ENCODE measurements around the gene SPOCD1. TPM values are rescaled to one million over a fixed set of nuclear protein-coding genes. Genes with fewer than 3 reads are reported as not detected.

The SPOCD1 gene
- total and polyA plus RNA-seq, 5 donors: 0.09 to 0.25 (median 0.16) TPM; not detected in 1

DNA sequence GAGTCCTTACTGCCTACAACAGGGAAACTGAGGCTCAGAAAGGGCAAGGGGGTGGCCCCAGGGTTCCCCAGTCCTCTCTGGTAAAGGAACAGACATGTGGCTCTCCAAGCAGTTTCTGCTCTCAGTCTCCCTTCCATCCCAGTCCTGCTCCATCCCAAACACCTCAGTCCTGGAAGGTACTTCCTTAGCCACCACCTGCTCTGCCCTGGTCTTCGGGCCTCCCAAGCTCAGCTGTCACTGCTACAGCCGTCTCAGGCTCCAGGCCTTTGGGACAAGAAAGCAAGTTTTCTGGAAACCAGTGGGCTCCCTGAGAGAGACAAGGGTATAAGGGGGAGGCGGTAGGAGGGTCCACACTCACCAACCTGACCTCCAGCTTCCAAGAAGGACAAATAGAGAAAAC is 28.6 kb downstream of the SPOCD1 start:
- H3K4me1 ChIP-seq (ENCODE audit: control insufficient read depth, insufficient read depth, low read length): peaks cover 4% of the 10 kb centered on the region
- DNase-seq: no peak
- no peaks in the 10 kb centered on the region for H3K27me3 ChIP-seq (ENCODE audit: control insufficient read depth, insufficient read depth)
- H3K4me3 ChIP-seq (ENCODE audit: low read length): no peak overlapping the region
- ATAC-seq: no peak
- H3K27ac ChIP-seq (ENCODE audit: low read length): no peak overlapping the region
- WGBS: 83% methylated on average over 3 of the region's 3 CpGs
- no peaks in the 10 kb centered on the region for H3K9me3 ChIP-seq (ENCODE audit: control insufficient read depth, low read length)
- intact Hi-C loops (cut with DNase I): loop anchor here in 3 of 4 donors (5.0 to 10.0 kb wide), 4 partner anchors 72 to 222 kb away; no protein-coding TSS in a partner anchor

DNA sequence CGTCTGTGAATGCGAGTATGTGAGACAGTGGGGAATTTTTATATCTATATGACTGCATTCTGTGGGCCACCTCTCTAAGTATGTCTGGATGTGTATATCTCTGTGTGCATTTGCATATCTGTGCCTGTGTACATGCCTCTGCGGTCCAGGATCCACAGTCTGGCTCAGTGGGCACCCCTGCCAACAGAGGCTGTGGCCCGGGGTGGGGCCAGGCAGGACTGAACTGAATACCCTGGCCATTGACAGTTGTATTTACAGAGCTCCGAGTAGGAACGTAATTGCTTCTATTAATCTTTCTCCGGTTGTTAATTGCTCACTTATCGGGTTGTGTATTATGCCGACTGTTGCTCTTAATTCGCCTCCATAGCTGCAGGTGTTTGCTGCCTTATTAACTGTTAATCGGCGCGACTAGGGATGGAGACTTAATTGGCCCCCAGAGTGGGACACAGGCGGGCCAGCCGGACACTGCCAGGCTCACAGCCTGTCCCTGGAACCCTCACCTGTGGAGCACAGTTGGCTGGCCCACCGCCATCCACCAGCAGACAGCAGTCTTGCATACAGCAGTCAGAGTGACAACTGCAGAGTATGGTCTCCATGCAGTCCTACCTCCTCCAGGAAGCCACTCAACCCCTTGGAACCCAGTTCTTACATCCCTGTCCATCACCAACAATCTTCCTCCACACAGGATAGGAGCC is 29.3 kb downstream of the SPOCD1 start:
- H3K27me3 ChIP-seq (ENCODE audit: control insufficient read depth, insufficient read depth): no peaks in the 10 kb centered on the region
- no peak overlapping the region for H3K4me3 ChIP-seq (ENCODE audit: low read length)
- H3K9me3 ChIP-seq (ENCODE audit: control insufficient read depth, low read length): no peaks in the 10 kb centered on the region
- WGBS: 89% methylated on average over 16 of the region's 16 CpGs
- no peak overlapping the region for H3K27ac ChIP-seq (ENCODE audit: low read length)
- ATAC-seq: no peak
- H3K4me1 ChIP-seq (ENCODE audit: control insufficient read depth, insufficient read depth, low read length): peaks cover 4% of the 10 kb centered on the region
- intact Hi-C loops (cut with DNase I): loop anchor here in 3 of 4 donors (5.0 to 10.0 kb wide), 4 partner anchors 72 to 222 kb away; no protein-coding TSS in a partner anchor
- DNase-seq: no peak

DNA sequence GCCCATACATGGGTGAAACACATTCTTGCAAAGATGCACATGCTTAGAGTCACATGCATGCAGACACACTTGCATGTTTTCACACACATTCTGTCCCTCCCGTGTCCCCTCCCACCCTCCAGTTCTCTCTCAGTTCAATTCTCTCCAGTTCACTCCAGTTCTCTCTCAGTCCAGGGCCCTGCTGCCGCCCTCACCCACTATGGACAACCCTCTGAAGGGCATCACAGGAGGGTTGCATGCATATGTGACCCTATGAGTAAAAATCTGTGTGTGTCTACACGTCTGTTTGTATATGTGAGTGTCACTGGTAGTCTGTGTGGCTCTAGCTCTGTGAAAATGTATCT is 29.9 kb downstream of the SPOCD1 start:
- Histone ChIP-seq H3K9me3 (ENCODE audit: control insufficient read depth, low read length) (no peaks in the 10 kb centered on the region), H3K27me3 (ENCODE audit: control insufficient read depth, insufficient read depth) (no peaks in the 10 kb centered on the region), H3K4me3 (ENCODE audit: low read length) (no peak overlapping the region), H3K4me1 (ENCODE audit: control insufficient read depth, insufficient read depth, low read length) (peaks cover 4% of the 10 kb centered on the region), H3K27ac (ENCODE audit: low read length) (no peak overlapping the region)
- DNase-seq (no peak), ATAC-seq (no peak)
- intact Hi-C loops (cut with DNase I): loop anchor here in 3 of 4 donors (5.0 to 10.0 kb wide), 4 partner anchors 71 to 221 kb away; no protein-coding TSS in a partner anchor
- 80% methylated on average over 3 of the region's 3 CpGs for WGBS

DNA sequence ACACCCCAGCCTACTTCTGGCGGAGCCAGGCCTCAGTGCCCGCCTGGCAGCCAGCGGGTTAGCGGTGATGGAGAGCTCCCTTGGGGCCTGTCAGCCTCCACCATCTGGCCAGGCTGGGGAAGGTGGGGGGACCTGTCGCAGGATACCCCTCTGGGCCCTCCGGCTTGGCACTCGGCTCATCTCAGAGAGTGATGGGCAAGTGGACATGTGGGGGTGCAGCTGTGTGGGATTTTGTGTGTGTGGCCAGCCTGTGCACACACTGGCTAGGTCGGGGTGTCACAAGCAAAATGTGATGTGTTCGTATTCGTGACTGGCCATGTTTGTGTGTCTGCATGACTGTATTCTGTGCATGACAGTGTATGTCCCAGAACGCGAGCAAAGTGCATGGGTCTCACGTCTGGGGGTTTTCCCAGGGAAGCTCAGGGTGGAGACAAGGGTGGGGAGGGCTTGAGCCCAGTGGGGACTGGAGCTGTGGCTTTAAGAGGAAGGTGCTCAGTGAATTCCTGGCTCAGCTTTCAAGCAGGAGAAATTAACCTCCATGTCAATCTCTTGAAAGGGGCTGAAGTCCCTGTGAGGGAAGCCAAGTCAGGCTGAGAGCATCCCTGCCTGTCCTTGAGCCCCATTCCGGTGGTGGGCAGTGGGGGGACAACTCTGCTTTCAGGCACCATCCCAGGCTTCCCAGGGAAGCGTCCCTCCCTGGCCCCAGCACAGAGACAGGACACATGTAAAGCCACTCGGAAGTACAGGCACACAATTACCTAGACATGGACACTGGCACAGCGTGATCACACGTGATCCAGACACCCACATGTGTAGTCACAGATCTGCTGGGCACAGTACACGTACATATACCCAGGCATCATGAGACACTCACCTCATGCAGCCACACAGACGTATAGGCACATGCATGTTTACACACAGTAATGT is 30.5 kb downstream of the SPOCD1 start:
- 78% methylated on average over 20 of the region's 20 CpGs for WGBS
- H3K9me3 ChIP-seq (ENCODE audit: control insufficient read depth, low read length): no peaks in the 10 kb centered on the region
- intact Hi-C loops (cut with DNase I): loop anchor here in 3 of 4 donors (5.0 to 10.0 kb wide), 4 partner anchors 70 to 220 kb away; no protein-coding TSS in a partner anchor
- H3K4me1 ChIP-seq (ENCODE audit: control insufficient read depth, insufficient read depth, low read length): peaks cover 4% of the 10 kb centered on the region
- no peak for DNase-seq
- no peak overlapping the region for H3K4me3 ChIP-seq (ENCODE audit: low read length)
- no peak for ATAC-seq
- H3K27ac ChIP-seq (ENCODE audit: low read length): no peak overlapping the region
- H3K27me3 ChIP-seq (ENCODE audit: control insufficient read depth, insufficient read depth): no peaks in the 10 kb centered on the region

DNA sequence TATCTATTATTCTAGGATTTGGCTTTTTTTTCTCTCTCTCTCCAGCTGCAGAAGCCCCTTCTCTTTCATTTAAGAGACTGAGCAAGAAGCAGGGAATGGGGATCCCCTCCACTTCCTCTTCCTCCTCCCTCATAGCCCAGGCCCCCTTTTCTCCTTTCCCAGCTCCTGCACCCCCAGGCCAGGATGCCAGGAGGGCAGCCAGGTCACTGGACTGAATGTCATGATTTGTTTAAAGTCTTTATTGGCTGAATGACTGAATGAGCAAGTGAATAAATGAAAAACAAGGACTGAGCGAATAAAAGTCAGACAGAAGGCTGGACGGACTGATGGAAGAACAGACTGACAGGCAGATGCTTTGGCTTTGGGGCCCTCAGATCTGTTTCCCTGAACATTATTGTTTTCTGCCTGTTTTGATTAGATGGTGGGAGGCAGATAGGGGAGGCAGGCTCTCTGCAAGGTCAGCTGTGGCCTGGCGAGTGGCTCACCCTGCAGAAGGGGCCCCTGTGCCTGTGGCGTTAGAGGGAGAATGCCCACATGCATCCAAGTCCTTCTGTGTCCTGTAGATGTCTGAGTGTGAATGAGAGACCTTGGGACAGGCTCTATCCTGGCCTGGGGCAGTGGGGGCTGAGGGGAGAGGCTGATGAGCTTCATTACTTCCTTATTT is 31.3 kb downstream of the SPOCD1 start:
- Histone ChIP-seq H3K9me3 (ENCODE audit: control insufficient read depth, low read length) (no peaks in the 10 kb centered on the region), H3K4me1 (ENCODE audit: control insufficient read depth, insufficient read depth, low read length) (peaks cover 4% of the 10 kb centered on the region), H3K4me3 (ENCODE audit: low read length) (no peak overlapping the region), H3K27ac (ENCODE audit: low read length) (no peak overlapping the region), H3K27me3 (ENCODE audit: control insufficient read depth, insufficient read depth) (no peaks in the 10 kb centered on the region)
- no peak for ATAC-seq
- no peak for DNase-seq
- intact Hi-C loops (cut with DNase I): loop anchor here in 3 of 4 donors (5.0 to 10.0 kb wide), 4 partner anchors 70 to 220 kb away; no protein-coding TSS in a partner anchor
- WGBS: 79% methylated on average over 4 of the region's 4 CpGs

DNA sequence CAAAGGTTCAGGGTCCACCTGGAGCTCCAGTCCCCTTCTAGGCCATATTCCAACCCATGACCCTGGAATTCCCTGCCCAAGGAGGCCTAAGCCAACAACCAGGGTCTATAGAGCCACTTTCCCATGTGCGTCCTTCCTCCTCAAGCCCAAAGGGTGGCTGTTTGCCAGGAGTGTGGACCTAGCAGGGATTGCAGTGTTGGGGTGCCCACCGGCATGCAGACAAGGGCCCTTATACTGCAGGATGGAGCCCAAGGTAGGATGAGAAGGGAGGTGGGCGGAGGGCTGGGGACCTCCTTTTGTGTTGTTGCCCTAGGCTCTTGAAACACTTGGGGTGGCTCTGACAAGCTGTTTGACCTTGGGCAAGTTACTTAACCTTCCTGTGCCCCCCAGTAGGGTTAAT is 32.0 kb downstream of the SPOCD1 start:
- peaks cover 4% of the 10 kb centered on the region for H3K4me1 ChIP-seq (ENCODE audit: control insufficient read depth, insufficient read depth, low read length)
- no peaks in the 10 kb centered on the region for H3K9me3 ChIP-seq (ENCODE audit: control insufficient read depth, low read length)
- no peaks in the 10 kb centered on the region for H3K27me3 ChIP-seq (ENCODE audit: control insufficient read depth, insufficient read depth)
- no peak overlapping the region for H3K27ac ChIP-seq (ENCODE audit: low read length)
- no peak overlapping the region for H3K4me3 ChIP-seq (ENCODE audit: low read length)
- intact Hi-C loops (cut with DNase I): loop anchor here in 2 of 4 donors (10.0 kb wide), 3 partner anchors 69 to 219 kb away; no protein-coding TSS in a partner anchor
- 97% methylated on average over 3 of the region's 3 CpGs for WGBS
- ATAC-seq (no peak), DNase-seq (no peak)

DNA sequence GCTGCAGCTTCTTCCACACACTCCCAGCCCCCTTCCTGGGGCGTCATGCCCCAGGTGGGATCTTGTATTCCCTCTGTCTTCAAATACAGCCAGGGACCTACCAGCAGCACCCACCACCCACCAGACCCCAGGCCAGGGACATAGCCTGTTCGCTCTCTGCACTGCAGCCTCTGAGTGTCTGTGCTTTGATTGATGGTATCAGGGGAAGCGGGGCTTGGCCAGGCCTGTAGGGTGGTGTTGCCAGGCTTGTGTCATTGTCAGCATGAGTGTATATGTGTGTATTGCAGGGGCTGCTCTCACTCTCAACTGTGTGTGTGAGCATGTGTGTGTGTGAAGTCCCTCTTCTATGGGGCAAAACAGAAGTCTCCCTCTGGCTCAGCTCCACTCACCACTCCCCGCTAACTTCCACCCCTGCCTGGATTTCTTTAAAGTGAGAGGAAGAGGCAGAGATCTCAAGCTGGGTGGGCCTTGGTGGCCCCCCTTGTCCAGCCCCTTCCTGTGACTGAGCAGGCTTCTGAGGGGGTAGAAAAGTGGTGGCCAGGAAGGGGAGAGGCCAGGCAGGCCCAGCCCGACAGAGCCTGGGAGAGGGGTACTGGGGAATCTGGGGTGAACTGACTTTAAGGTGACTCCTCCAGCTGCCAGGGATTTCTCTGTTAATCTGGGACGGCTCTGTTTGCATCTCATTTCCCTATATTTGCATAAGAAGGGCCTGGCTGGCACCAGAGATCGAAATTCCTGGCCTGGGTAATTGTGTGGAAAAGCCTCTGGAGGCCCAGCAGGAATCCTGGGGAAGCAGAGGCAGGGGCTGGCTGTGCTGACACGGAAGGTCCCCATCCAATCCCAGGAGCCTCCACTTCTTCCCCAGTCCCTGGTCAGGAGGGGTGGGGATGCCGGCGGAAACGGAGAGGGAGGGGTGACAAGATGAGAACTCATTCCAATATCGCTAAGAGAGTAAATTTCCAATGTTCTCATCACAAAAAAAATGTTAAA is 33.1 kb downstream of the SPOCD1 start:
- ATAC-seq: peak; percentile 9 to 48
- WGBS: 40% methylated on average over 12 of the region's 12 CpGs
- H3K27ac ChIP-seq (ENCODE audit: low read length): no peak overlapping the region
- intact Hi-C loops (cut with DNase I): loop anchor here in 2 of 4 donors (10.0 kb wide), 3 partner anchors 68 to 218 kb away; no protein-coding TSS in a partner anchor
- peak in 1 of 3 donors; percentile 55 for DNase-seq
- no peaks in the 10 kb centered on the region for H3K9me3 ChIP-seq (ENCODE audit: control insufficient read depth, low read length)
- peaks cover 4% of the 10 kb centered on the region for H3K4me1 ChIP-seq (ENCODE audit: control insufficient read depth, insufficient read depth, low read length)
- no peak overlapping the region for H3K4me3 ChIP-seq (ENCODE audit: low read length)
- no peaks in the 10 kb centered on the region for H3K27me3 ChIP-seq (ENCODE audit: control insufficient read depth, insufficient read depth)

DNA sequence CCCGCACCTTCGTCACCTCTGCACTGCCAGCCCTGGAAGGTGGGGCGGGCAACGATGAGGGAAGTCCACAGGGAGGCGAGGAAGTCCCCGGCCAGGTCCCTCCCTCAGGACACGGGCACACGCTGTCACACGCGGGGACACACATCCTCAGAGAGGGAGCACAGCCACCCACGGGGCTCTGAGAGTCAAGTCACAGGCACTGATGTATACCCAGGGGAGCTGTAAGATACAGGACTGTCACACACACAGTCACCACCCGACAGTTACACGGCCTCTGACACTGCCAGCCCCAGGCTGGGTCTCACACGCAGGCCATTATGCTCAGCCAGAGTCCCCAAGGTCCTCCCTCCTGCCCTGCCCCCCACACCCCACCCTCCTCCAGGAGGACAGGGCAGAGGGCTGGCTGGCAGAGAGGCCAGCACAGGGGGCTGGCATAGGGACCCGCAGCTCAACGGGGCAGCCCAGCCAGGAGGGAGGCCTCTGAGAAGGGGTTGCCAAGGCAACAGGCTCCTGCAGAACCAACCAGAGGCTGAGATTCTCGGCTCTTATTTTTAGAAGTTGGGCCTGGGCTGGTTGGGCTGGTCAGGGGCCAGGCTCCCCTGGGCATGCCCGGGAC is 34.0 kb downstream of the SPOCD1 start:
- Histone ChIP-seq H3K4me3 (ENCODE audit: low read length) (no peak overlapping the region), H3K27me3 (ENCODE audit: control insufficient read depth, insufficient read depth) (no peaks in the 10 kb centered on the region), H3K4me1 (ENCODE audit: control insufficient read depth, insufficient read depth, low read length) (peaks cover 4% of the 10 kb centered on the region), H3K9me3 (ENCODE audit: control insufficient read depth, low read length) (no peaks in the 10 kb centered on the region), H3K27ac (ENCODE audit: low read length) (no peak overlapping the region)
- DNase-seq: peak in 1 of 3 donors; percentile 57
- ATAC-seq: peak; percentile 19 to 44
- intact Hi-C loops (cut with DNase I): loop anchor here in 2 of 4 donors (10.0 kb wide), 3 partner anchors 67 to 217 kb away; no protein-coding TSS in a partner anchor
- WGBS: 33% methylated on average over 18 of the region's 18 CpGs

DNA sequence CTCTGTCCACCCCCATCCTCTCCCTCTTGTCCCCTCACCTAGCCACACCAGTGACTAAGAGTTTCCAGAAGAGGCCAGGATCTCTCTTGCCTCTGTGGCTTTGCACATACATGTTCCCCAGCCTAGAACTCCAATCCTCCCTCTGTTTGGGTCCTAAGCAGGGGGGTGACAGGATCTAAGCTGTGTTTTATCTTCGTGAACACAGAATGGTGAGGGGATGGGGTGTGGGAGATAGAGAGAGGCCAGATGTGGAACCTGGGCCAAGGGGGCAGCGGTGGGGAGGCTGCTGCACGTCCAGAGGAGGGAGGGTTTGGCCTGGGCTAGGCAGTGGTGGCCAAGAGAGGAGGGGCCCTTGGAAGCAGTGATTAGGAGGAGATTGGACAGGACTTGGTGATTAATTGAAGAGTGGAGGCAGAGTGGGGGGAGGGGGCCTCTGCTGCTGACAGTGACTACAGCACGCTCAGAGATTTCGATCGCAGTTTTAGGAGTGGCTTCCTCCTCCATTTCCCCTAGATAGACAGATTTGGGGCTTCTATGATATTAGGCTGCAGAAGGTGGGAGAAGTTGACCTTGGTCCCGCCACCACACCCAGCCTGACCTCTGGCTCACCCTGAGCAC is 34.6 kb downstream of the SPOCD1 start:
- H3K4me1 ChIP-seq (ENCODE audit: control insufficient read depth, insufficient read depth, low read length): peaks cover 4% of the 10 kb centered on the region
- DNase-seq (peak in 2 of 3 donors; percentile 39 to 77), ATAC-seq (peak; percentile 36 to 58)
- no peaks in the 10 kb centered on the region for H3K27me3 ChIP-seq (ENCODE audit: control insufficient read depth, insufficient read depth)
- no peak overlapping the region for H3K27ac ChIP-seq (ENCODE audit: low read length)
- no peaks in the 10 kb centered on the region for H3K9me3 ChIP-seq (ENCODE audit: control insufficient read depth, low read length)
- WGBS: 33% methylated on average over 7 of the region's 7 CpGs
- intact Hi-C loops (cut with DNase I): loop anchor here in 2 of 4 donors (10.0 kb wide), 3 partner anchors 66 to 216 kb away; no protein-coding TSS in a partner anchor
- no peak overlapping the region for H3K4me3 ChIP-seq (ENCODE audit: low read length)

All from right cardiac atrium (tissue), 5 donors.